CD4-positive, alpha-beta T cell (primary cell): ENCODE data around the gene BCLAF1. TPM values are rescaled to one million over a fixed set of nuclear protein-coding genes. Genes with fewer than 3 reads are reported as not detected.

ENCODE experiments used
- ATAC-seq: fragments of 200-7000 bp; cut with Tn5 transposase; one replicate; pipeline ENCODE4 v1.10.0; 2022; ENCODE audit warnings: mild to moderate bottlenecking; ENCODE audit not compliant: poor library complexity
- CTCF ChIA-PET: fragments of 350-600 bp; sonication (Branson Sonifier 250); formaldehyde crosslinking; loops from one replicate; lab custom pipeline; 2021; ENCODE audit warnings: antibody characterized with exemption, inconsistent platforms; lab: Charles Lee
- POLR2A ChIA-PET: fragments of 350-600 bp; sonication (Branson Sonifier 250); formaldehyde crosslinking; loops from one replicate; lab custom pipeline; 2021; ENCODE audit warnings: antibody characterized with exemption, inconsistent platforms; lab: Charles Lee
- DNase-seq, 14 experiments: peaks; one replicate each; pipeline ENCODE4 v3.0.0-alpha.2; 2013 to 2020; ENCODE audit warnings: mixed read lengths in 2 of 14
- H3K27ac ChIP-seq, 2 donors: one replicate each; pipeline versions ENCODE4 v1.5.1 to v1.7.0; 2013; ENCODE audit warnings: low read length in 2 of 2, low read depth in 1 of 2, mild to moderate bottlenecking in 1 of 2
- H3K27me3 ChIP-seq, 2 experiments: 1 replicate in 1 of 2; 2 replicates in 1 of 2; pipeline versions ENCODE4 v1.6.1 to v1.7.0; 2013; ENCODE audit warnings: low read length in 2 of 2, control low read depth in 1 of 2, mild to moderate bottlenecking in 1 of 2, moderate library complexity in 1 of 2; ENCODE audit not compliant: insufficient read depth in 2 of 2, control insufficient read depth in 1 of 2
- H3K36me3 ChIP-seq: one replicate; pipeline ENCODE4 v1.6.1; 2013; ENCODE audit warnings: low read length, control low read depth; ENCODE audit not compliant: insufficient read depth
- H3K4me1 ChIP-seq: one replicate; pipeline ENCODE4 v1.6.1; 2013; ENCODE audit warnings: low read length, control low read depth; ENCODE audit not compliant: insufficient read depth
- H3K4me3 ChIP-seq: one replicate; pipeline ENCODE4 v1.5.1; 2013; ENCODE audit warnings: mild to moderate bottlenecking, low read length, moderate library complexity
- H3K9me3 ChIP-seq, 2 experiments: 1 replicate in 1 of 2; 2 replicates in 1 of 2; pipeline versions ENCODE4 v1.6.1 to v1.7.0; 2013; ENCODE audit warnings: low read length in 2 of 2, mild to moderate bottlenecking in 2 of 2, control low read depth in 1 of 2, moderate library complexity in 1 of 2; ENCODE audit not compliant: control insufficient read depth in 1 of 2, insufficient read depth in 1 of 2
- H3K27ac Mint-ChIP-seq: one replicate; pipeline ENCODE4 v1.8.0; 2020; ENCODE audit warnings: mixed read lengths
- H3K27me3 Mint-ChIP-seq: one replicate; pipeline ENCODE4 v1.8.0; 2021; ENCODE audit warnings: mixed read lengths
- H3K36me3 Mint-ChIP-seq: one replicate; pipeline ENCODE4 v1.8.0; 2021; ENCODE audit warnings: low read depth, mixed read lengths
- H3K4me1 Mint-ChIP-seq: one replicate; pipeline ENCODE4 v1.8.0; 2021; ENCODE audit warnings: low read depth, mixed read lengths
- H3K4me3 Mint-ChIP-seq: one replicate; pipeline ENCODE4 v1.8.0; 2020; ENCODE audit warnings: mild to moderate bottlenecking, mixed read lengths
- H3K9me3 Mint-ChIP-seq: one replicate; pipeline ENCODE4 v1.8.0; 2020; ENCODE audit warnings: mixed read lengths
- CTCF ChIP-seq: fragments of 200-600 bp; IDR thresholded peaks from one replicate; pipeline ENCODE4 v1.8.0; 2022; ENCODE audit warnings: antibody characterized with exemption, mild to moderate bottlenecking
- intact Hi-C, 2 experiments: fragments of 100-400 bp; cut with DNase I in 1 of 2; cut with micrococcal nuclease in 1 of 2; formaldehyde crosslinking; loops; one replicate each; pipeline versions ENCODE4 v1.15.1 to v1.9.0; 2023 to 2025; cut with DNase I, micrococcal nuclease
- total RNA-seq, 174 experiments: library from RNA in 2 of 174; stranded (reverse) in 2 of 174; gene quantifications; one replicate each; pipeline ENCODE4 v1.2.3 and lab custom pipeline; 2021 to 2026

Gene BCLAF1
- total RNA-seq, 2 experiments from 2014 or later = 484 to 501 TPM

- peaks cover 27% of the 10 kb centered on the region for H3K36me3 ChIP-seq
- peaks cover 42% of the 10 kb centered on the region for H3K4me1 ChIP-seq
- intact Hi-C loops = loop anchor here (5.0 to 10.0 kb wide), 5 partner anchors 32 to 788 kb away; partner anchors contain the start of genes MAP3K5 (in 2 of the 2), AHI1 (in 1 of the 2) and PEX7 (in 1 of the 2)
- peak overlapping the region; percentile 82 for H3K27ac Mint-ChIP-seq
- H3K9me3 ChIP-seq = no peaks in the 10 kb centered on the region
- TF ChIP-seq CTCF = no peak
- DNase-seq = peak in 3 of 14 experiments; percentile 19 to 60 (median 47)
- H3K9me3 Mint-ChIP-seq = no peaks in the 10 kb centered on the region
- peaks cover 83% of the 10 kb centered on the region for H3K4me1 Mint-ChIP-seq
- ATAC-seq = no peak
- POLR2A ChIA-PET = interaction anchor here (6.9 kb wide), 1 partner anchor 35 kb away, joined by 208 read pairs; the partner anchor contains the start of gene MTFR2
- H3K4me3 Mint-ChIP-seq = peak overlapping the region; percentile 72
- H3K4me3 ChIP-seq = peak overlapping the region; percentile 4
- no peaks in the 10 kb centered on the region for H3K27me3 ChIP-seq
- H3K27ac ChIP-seq = peak overlapping the region in 1 of 2 donors; percentile 9
- CTCF ChIA-PET = interaction anchor here (4.0 kb wide), 1 partner anchor 32 kb away, joined by 26 read pairs; no protein-coding TSS in a partner anchor
- H3K27me3 Mint-ChIP-seq = peaks cover 3% of the 10 kb centered on the region
- peaks cover 80% of the 10 kb centered on the region for H3K36me3 Mint-ChIP-seq
Measured at GRCh38 chr6:136284909-136285308, 4.7 kb downstream of the BCLAF1 start.

- Mint-ChIP-seq H3K4me1 (peaks cover 91% of the 10 kb centered on the region), H3K27me3 (no peaks in the 10 kb centered on the region), H3K9me3 (no peaks in the 10 kb centered on the region), H3K36me3 (peaks cover 82% of the 10 kb centered on the region), H3K27ac (peak overlapping the region; percentile 60), H3K4me3 (peak overlapping the region; percentile 78)
- Histone ChIP-seq H3K4me1 (peaks cover 39% of the 10 kb centered on the region), H3K27me3 (no peaks in the 10 kb centered on the region), H3K4me3 (peak overlapping the region; percentile 13), H3K36me3 (peaks cover 44% of the 10 kb centered on the region), H3K9me3 (no peaks in the 10 kb centered on the region), H3K27ac (no peak overlapping the region)
- ChIA-PET CTCF (interaction anchor here (0.5 kb wide), 1 partner anchor 35 kb away, joined by 5 read pairs; no protein-coding TSS in a partner anchor), POLR2A (interaction anchor here (1.5 to 1.6 kb wide), 2 partner anchors 14 to 33 kb away, joined by 4 to 5 read pairs; partner anchors contain the start of gene MTFR2)
- DNase-seq (no peak), ATAC-seq (no peak)
- intact Hi-C loops = loop anchor here (5.0 to 10.0 kb wide), 4 partner anchors 34 to 542 kb away; partner anchors contain the start of genes MAP3K5 (in 2 of the 2) and PEX7 (in 1 of the 2)
- TF ChIP-seq CTCF = no peak
Measured at GRCh38 chr6:136282906-136283305, 6.7 kb downstream of the BCLAF1 start.

GRCh38 chr6:136280032-136280609, 9.5 kb downstream of the BCLAF1 start:
- H3K27ac ChIP-seq = no peak overlapping the region
- no peaks in the 10 kb centered on the region for H3K27me3 ChIP-seq
- ChIA-PET CTCF (interaction anchor here (3.8 kb wide), 1 partner anchor 37 kb away, joined by 14 read pairs; no protein-coding TSS in a partner anchor), POLR2A (interaction anchor here (0.6 to 3.5 kb wide), 2 partner anchors 9 to 30 kb away, joined by 4 to 22 read pairs; partner anchors contain the start of genes BCLAF1 and MTFR2)
- no peaks in the 10 kb centered on the region for H3K27me3 Mint-ChIP-seq
- H3K4me1 Mint-ChIP-seq = peaks cover 82% of the 10 kb centered on the region
- no peak for TF ChIP-seq CTCF
- no peak for ATAC-seq
- H3K4me1 ChIP-seq = peaks cover 15% of the 10 kb centered on the region
- H3K4me3 ChIP-seq = no peak overlapping the region
- H3K9me3 Mint-ChIP-seq = no peaks in the 10 kb centered on the region
- intact Hi-C loops = loop anchor here (1.0 to 10.0 kb wide), 6 partner anchors 8 to 545 kb away; partner anchors contain the start of genes MAP3K5 (in 2 of the 2) and PEX7 (in 1 of the 2)
- H3K36me3 ChIP-seq = peaks cover 62% of the 10 kb centered on the region
- H3K4me3 Mint-ChIP-seq = peak overlapping the region; percentile 5
- no peak for DNase-seq
- H3K9me3 ChIP-seq = no peaks in the 10 kb centered on the region
- H3K36me3 Mint-ChIP-seq = peaks cover 96% of the 10 kb centered on the region
- peak overlapping the region; percentile 3 for H3K27ac Mint-ChIP-seq
